Skin epidermis (tissue), 12 donors: ENCODE results near the gene EMC10.
A peak's percentile ranks its signal among the peaks of the same experiment; 100 is the strongest.

Experiments used
- H3K27ac ChIP-seq, 21 experiments: fragments of 200-600 bp; sonication (generic) in 11 of 21; one replicate each; pipeline ENCODE4 v1.5.0; 2020; ENCODE audit warnings: mild to moderate bottlenecking in 3 of 21, inconsistent platforms in 2 of 21, moderate library complexity in 2 of 21
- H3K4me3 ChIP-seq, 7 experiments: fragments of 200-600 bp; sonication (generic) in 2 of 7; one replicate each; pipeline ENCODE4 v1.5.0; 2020; ENCODE audit warnings: inconsistent platforms in 2 of 7, mild to moderate bottlenecking in 2 of 7, moderate library complexity in 1 of 7

Gene EMC10

DNA sequence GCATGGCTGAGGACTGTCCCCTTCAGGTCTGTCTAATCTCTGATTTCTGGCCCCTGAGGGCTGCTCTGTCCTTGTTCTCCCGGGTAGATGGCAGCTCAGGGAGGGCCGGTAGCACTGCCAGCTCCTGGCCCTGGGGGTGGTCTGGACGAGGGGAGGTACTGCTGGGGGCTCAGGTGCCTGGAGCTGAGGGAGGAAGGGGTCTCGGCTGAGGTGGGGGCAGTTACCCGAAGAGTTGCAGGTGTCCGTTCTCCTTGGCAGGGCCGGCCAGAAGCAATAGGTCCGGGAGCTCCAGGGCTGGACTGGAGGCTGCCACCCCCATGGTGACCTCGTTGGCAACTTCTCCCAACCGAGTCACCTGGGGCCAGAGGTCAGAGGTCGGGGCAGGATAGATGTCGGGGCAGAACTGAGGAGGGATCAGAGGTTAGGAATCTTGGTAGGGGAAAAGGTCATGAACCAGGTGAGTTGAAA is 1.2 kb upstream of the EMC10 start:
- H3K4me3 ChIP-seq = no peak overlapping the region
- H3K27ac ChIP-seq = no peak overlapping the region

DNA sequence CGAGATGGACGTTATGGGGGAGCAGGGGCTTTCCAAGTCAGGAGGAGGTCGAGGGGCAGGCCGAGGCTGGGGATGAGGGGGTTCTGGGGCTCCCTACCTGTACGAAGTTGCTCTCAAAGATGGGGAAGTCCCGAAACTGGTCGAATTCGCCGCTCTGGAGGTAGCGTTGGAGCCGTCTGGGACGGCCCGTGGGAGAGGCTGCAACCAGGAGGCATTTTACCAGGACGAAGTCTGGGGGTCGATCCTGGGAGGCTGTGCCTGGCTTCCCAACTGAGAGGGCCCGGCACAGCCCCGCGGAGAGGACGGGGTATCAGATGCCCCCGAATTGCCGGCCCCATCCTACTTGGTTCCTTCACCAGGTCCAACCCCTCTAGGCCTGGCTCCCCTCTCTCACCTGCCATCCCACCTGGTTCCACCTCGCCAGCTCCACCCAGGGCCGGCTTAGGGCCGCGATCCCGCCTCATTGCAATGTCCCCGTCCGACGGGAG is 527 bp upstream of the EMC10 start:
- Histone ChIP-seq H3K4me3 (peak overlapping the region in 4 of 7 experiments; percentile 66 to 78 (median 74)), H3K27ac (peak overlapping the region in 3 of 21 experiments; percentile 36 to 89 (median 83))

DNA sequence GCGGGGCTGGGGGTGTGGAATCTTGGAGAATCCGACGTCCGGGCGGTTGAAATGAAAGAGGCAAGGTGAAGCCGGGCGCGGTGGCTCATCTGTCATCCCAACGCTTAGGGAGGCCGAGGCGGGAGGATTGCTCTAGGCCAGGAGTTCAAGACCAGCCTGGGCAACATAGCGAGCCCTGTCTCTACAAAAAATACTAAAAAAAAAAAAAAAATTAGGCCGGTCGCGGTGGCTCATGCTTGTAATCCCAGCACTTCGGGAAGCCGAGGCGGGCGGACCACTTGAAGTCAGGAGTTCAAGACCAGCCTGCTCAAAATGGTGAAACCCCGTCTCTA is 566 bp downstream of the EMC10 start:
- peak overlapping the region; percentile 53 to 92 (median 72) for H3K4me3 ChIP-seq
- peak overlapping the region in 20 of 21 experiments; percentile 35 to 92 (median 81) for H3K27ac ChIP-seq

DNA sequence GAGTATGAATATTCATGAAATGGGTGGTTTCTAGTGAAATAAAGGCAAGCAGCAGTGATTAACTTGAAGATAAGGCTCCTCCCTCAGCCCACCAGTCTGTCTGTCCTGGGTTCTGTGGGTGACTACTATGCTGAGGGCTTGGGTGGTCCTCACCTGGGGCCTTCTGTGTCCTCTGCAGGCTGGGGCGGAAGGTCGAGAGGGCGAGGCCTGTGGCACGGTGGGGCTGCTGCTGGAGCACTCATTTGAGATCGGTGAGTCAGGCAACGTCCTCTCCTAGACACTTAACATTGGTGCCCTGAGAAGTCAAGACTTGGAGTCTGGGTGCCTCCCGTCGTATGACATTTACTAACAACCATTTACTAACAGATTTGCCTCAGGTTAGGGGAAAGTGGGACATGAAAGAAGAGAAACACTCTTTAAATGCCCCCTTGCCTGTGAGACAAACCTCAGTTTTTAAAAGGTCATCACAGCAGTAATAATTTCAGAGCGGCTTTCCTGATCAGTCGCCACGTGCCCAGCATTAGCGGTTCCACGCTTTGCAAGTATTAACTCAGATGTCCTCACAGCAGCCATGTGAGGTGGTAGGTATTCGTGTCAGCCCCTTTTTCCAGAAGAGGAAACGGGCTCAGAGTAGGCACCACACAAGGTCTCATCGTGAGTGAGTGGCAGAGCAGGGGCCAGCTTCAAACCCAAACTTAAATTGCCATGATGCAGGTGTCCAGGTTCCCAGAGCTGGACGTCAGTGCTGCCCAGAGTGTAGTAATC is 1.6 kb downstream of the EMC10 start:
- Histone ChIP-seq H3K27ac (no peak overlapping the region), H3K4me3 (no peak overlapping the region)

DNA sequence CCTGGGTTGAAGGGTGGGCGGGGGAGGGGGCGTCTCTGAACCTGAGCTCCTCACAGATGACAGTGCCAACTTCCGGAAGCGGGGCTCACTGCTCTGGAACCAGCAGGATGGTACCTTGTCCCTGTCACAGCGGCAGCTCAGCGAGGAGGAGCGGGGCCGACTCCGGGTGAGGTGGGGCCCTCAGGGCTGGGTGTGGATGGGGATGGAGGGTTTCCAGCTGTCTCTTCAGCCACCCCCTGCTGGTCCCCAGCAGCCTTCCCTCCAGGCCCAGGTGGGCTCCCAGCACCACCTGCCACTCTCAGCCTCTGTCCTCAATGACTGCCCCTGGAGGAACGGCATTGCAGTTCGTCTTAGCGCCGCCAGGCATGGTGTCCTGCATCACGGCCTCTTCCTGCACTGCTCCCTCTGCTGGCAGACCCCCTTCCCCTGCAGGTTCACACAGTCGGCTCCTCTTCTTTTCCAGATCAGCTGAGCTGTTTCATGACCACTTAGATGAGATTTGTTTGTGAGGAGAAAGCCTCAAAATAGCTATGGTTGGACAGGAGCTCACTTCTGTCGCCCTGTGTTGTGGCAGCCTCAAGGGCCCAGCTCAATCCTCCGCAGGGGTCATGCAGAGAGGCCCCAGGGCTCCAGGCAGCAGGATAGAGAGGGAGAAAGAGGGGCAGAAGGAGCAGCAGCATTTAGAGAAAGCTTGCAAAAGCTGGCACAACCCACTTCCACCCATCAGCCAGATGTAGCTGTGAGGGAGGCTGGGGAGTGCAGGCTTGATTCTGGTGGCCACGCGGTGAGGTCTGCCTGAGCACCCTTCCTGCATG is 2.8 kb downstream of the EMC10 start:
- Histone ChIP-seq H3K4me3 (no peak overlapping the region), H3K27ac (no peak overlapping the region)

DNA sequence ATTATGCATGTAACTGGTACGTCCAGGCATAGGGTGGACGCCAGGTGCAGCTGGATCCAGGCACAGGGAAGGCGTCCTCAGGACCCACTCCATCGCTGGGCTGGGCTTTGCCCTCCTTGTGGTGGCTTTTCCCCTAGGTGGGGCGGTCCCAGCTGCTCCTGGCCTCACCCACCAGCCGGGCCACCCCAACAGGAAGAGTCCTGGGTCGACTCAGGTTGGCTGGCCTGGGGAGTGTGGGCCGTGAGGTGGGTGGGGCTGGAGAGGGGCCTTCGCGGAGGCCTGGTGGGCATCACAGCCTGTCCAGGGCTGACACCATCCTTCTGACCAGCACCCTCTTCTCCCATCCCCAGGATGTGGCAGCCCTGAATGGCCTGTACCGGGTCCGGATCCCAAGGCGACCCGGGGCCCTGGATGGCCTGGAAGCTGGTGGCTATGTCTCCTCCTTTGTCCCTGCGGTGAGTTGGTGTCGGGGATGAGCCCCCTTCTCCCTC is 3.5 kb downstream of the EMC10 start:
- H3K27ac ChIP-seq = no peak overlapping the region

DNA sequence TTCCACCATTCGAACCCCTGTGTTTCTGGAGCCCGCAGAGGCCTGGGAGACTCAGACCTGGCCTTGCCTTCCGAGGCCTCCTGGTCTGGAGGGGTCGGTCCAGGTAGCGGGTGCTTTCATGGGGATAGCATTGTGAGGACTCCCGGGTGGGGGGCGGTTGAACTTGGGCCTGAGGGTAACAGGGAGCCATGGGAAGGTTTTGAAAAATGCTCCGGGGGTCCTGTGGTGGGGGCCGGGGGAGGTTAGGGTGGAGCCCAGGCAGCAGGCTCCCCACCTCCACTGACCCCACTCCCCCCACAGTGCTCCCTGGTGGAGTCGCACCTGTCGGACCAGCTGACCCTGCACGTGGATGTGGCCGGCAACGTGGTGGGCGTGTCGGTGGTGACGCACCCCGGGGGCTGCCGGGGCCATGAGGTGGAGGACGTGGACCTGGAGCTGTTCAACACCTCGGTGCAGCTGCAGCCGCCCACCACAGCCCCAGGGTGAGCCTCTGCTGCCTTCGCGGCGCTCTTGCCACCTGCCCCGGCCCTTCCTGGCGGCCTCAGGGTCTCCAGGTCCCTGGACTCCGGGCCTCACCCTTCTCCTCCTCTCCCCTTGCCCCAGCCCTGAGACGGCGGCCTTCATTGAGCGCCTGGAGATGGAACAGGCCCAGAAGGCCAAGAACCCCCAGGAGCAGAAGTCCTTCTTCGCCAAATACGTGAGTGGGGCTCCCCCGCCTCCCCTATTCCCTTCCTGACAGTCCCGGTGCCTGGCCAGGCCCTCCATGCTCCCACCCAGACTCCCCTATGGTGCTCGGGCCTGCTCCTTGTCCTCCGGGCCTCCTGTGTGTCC is 4.2 kb downstream of the EMC10 start:
- Histone ChIP-seq H3K4me3 (no peak overlapping the region), H3K27ac (no peak overlapping the region)

More for the DNA sequence above, 3.5 kb downstream of the EMC10 start:
- no peak overlapping the region for H3K4me3 ChIP-seq

DNA sequence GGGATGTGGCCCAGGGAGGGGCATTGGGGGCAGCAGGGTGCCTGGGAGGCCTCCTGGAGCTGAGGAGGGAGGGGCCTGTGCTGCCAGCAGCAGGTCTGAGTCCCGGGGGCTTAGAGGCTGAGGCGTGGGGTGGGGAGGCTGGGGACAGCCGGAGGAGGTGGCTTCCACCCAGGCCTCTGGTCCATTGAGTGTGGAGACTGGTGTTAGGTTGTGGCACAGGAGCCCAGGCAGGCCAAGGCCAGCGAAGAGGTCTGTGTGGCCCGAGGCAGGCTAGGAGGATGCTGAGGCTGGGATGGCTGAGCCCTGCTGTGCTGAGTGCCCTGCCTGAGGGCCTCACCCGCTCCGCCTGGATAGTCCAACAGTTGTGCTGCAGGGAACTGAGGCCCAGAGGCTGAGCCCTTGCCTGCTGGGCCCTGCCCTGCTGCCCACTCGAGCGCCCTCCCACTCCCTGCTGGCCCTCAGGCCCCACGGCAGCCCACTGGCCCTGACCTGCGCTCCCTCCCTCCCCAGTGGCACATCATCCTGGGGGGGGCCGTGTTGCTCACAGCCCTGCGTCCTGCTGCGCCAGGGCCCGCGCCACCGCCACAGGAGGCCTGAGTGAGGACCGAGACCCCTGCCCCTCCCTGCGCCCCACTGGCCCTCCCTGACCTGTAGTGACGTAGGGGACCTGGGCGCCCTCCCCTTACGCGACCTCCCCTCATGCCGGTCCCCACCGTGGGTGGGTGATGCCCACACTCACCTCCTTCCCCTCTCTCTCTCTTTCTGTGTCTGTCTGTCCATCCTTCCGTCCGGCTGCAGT is 5.2 kb downstream of the EMC10 start:
- H3K4me3 ChIP-seq = no peak overlapping the region
- H3K27ac ChIP-seq = no peak overlapping the region

DNA sequence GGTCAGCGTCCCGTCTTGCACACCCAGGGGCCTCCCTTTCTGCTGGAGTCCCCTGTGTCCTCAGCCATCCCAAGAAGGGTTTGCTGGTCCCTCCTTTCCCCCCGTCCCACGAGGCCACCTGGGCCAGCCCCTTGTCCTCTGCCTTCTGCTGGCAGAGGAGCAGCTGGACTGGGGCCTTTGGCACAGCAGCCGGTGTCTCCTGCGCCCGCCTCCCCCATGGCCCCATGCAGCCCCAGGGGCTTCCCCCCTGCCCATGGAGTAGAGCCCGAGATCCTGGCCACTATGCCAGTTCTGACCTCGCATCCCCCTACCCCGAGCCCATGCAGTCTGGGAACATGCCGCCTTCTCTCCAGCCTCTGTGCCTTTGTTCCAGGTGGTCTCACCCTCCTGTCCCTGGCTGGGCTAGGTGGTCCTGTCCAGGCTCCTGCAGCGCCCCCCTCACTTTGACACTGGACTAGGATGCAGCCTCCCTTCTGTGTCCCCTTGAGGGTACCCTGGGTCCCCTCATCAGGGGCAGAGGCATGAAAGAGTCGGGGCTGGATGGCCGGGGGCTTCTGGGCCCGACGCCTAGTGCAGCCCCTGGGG is 6.1 kb downstream of the EMC10 start:
- no peak overlapping the region for H3K27ac ChIP-seq

DNA sequence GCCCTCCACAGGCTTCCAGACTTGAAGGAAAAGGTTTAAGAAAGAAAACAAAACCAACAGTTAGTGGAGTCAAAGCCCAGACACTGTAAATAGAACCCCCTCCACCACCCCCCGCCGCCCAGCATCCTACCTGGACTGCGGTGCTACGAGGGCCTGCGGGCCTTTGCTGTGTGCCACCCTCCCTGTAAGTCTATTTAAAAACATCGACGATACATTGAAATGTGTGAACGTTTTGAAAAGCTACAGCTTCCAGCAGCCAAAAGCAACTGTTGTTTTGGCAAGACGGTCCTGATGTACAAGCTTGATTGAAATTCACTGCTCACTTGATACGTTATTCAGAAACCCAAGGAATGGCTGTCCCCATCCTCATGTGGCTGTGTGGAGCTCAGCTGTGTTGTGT is 6.6 kb downstream of the EMC10 start:
- Histone ChIP-seq H3K4me3 (no peak overlapping the region), H3K27ac (no peak overlapping the region)

More for the DNA sequence above, 6.1 kb downstream of the EMC10 start:
- no peak overlapping the region for H3K4me3 ChIP-seq

DNA sequence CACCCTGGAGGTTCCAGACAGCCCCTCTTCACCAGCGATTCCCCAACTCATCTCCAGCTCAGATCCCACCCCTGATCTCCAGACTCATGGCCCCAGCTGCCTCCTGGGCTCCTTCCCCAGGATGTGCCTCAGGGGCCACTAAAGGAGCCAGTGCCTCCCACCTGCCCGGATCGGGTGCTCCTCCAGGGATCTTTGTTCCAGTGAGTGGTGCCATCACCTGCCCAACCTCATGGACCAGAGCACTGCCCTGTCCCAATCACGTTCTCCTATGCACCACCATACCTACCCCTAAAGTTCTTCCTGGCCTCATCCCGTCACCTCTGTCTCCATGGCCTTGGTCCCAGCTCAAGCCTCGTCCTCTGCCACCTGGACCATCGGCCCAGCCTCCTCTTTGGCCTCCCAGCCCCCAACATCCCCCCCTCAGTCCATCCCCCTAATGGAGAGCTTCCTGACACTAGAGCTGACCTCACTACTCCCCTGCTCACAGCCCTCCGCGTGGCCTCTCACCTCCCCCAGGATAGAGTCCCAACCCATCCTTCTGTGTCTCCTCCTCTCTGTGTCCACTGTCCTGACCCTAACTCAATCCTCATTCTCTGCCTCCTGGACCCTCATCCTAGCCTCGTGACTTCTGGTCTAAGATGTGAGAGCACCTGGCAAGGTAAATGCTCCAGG is 9.1 kb downstream of the EMC10 start:
- H3K4me3 ChIP-seq = no peak overlapping the region
- H3K27ac ChIP-seq = no peak overlapping the region

DNA sequence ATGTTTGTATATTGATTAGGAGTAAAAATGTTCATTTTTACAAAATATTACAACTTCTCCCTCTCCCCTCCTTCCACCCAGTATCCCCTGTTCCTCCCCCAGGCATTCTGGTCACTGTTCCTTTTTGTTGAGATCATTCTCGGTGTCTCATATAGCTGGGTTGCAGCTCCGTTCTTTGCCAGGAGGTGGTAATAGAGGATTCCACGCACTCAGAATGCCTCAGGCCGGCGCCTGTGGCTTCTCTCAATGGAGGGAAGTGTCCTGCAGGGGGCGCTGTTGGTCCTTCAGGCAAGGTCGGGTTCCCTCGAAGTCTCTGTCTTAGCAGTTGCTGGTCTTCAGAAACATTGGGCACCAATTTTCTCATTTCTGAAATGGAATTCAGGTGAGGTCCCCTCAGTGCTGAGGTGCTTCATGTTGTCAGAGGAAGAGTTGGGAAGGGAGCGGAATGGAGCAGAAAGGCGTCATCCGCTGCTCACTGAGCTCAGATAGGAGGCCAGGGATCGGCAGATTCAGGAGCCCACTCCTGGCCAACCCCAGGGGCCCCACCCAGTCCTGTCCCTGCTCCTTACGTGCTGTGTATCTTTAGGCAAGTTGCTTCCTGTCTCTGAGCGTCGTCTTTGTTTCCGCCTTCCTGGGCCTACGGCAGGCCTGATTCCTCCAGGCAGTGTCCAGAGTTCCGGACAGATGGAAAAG is 10.7 kb downstream of the EMC10 start:
- Histone ChIP-seq H3K27ac (no peak overlapping the region), H3K4me3 (no peak overlapping the region)

DNA sequence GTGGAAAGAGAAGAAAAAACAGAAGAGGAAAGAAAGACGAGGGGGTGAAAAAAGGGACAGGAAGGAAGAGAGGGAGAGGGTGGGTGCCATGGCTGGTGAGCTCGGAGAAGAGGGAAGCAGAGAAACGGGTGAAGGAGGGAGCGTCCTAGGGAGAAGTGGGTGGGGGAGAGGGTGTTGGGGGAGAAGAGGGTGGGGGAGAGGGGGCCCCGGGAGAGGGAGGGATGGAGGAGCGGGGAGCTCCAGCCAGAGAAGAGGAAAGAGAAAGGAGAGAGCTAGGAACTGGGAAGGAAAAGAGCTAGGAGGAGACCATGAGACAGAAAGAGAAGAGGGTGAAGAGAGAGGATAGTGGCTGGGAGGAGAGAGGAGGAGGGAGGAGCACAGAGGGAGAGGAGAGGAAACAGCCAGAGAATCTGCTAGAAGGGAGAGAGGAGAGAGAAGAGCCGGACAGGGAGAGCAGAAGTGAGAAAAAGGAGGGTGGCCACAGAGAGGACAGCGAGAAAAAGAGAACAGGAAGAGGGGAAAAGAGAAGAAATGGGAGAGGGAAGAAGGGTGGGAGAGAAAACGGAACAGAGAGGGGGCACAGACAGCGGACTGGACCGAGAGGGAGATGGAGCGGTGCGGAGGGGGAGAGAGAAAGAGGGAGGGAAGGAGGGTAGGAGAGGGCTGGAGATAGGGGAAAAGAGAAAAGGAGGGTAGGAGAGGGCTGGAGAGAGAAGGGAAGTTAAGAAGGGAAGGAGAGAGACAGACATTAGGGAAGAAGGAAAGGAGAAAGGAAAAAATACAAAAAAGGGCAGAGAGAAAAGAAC is 12.3 kb downstream of the EMC10 start:
- Histone ChIP-seq H3K4me3 (no peak overlapping the region), H3K27ac (no peak overlapping the region)

DNA sequence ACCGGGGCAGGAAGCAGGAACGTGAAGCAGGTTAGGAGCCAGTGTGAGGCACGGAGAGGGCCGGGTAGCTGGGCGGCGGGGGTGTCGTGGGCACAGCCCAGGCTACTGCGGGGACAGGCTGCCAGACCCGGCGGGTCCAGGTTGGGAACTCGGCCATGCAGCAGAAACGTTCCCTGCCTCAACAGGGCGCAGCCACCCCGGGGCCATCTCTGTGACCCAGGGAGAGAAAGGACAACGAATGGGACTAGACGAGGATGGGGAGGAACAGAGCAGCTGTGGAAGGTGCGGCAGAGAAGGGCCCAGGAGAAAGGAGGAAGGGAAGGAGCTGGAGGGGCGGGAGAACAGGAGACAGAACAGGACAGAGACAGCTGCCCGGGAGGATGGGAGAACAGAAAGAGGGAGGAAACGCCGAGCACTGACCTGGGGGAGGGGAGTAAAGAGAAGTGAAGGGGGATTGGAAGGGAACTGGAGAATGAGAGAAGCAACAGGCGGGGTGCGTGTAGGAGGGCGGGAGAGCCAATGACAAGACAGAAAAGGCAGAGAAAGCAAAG is 13.2 kb downstream of the EMC10 start:
- Histone ChIP-seq H3K27ac (no peak overlapping the region), H3K4me3 (no peak overlapping the region)

DNA sequence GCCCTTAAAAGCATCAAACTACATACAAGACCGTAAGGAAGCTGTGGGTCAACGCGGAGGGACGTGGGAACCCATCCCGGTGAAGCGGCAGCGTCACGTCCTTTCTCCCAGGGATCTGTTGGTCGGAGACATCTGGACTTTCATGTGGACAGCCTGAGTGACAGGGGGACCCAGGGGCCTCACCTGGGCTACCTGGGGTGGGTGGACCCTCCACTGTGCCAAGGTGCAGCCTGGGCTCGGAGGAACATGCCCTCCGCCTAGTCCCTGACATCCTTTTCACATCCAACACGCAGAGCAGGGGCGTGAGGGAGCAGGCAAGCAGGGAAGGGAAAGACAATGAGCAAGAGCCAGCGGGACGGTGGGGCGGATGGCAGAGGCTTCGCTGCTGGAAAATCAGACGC is 14.1 kb downstream of the EMC10 start:
- no peak overlapping the region for H3K27ac ChIP-seq
- H3K4me3 ChIP-seq = no peak overlapping the region

DNA sequence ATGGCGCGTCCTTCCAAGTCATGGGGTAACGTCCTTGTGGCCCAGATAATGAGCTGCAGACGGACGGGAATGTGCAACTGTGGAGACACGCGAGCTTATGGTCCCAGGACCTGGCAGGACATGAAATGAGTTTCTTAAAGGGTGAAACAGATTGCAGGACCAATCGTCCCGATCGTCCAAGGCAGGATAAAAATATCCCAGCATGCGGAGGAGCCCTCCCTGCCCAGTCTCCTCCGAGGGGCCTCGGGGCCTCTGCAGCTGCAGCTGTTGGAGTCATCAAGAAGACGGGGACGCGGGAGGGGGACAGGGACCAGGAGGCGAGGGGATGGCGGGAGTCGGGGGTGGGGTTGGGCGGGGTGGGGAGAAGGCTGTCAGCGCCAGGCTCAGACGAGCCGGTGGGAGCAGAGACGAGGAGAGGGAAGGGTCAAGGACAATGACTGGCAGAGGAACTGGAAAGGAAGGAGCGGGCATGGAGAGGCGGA is 14.7 kb downstream of the EMC10 start:
- Histone ChIP-seq H3K4me3 (no peak overlapping the region), H3K27ac (no peak overlapping the region)
